MCF 10A (cell line): ENCODE results near the gene CACNG8. TPM values are rescaled to one million over a fixed set of nuclear protein-coding genes. Genes with fewer than 3 reads are reported as not detected.

ENCODE experiments used
- BruUV-seq: library from RNA; stranded (reverse); fragments of 400-500 nt; replicated peaks from 2 replicates; lab custom pipeline; 2021; lab: Mats Ljungman, UMichigan
- CTCF ChIA-PET: fragments of 300-600 bp; sonication (Branson Sonifier 250); formaldehyde crosslinking; extraction: SDS; loops from one replicate; lab custom pipeline; 2021; ENCODE audit warnings: antibody characterized with exemption, inconsistent platforms; lab: Yijun Ruan, JAX
- POLR2A ChIA-PET: fragments of 300-600, 350-650 bp; sonication (Branson Sonifier 250); formaldehyde crosslinking; extraction: SDS; loops from one replicate; lab custom pipeline; 2020; ENCODE audit warnings: antibody characterized with exemption, inconsistent platforms; lab: Yijun Ruan, JAX
- DNase-seq: peaks from one replicate; pipeline ENCODE4 v3.0.0-alpha.2; 2018; ENCODE audit not compliant: unreplicated experiment
- H3K27ac Mint-ChIP-seq: one replicate; pipeline ENCODE4 v1.8.0; 2022; ENCODE audit warnings: mild to moderate bottlenecking, low read depth, mixed read lengths; ENCODE audit not compliant: unreplicated experiment
- H3K27me3 Mint-ChIP-seq: one replicate; pipeline ENCODE4 v1.8.0; 2022; ENCODE audit warnings: mixed read lengths; ENCODE audit not compliant: insufficient read depth, unreplicated experiment
- H3K36me3 Mint-ChIP-seq: one replicate; pipeline ENCODE4 v1.8.0; 2022; ENCODE audit warnings: mild to moderate bottlenecking, moderate library complexity, mixed read lengths; ENCODE audit not compliant: insufficient read depth, unreplicated experiment
- H3K4me1 Mint-ChIP-seq: one replicate; pipeline ENCODE4 v1.8.0; 2022; ENCODE audit warnings: mixed read lengths; ENCODE audit not compliant: insufficient read depth, unreplicated experiment
- H3K4me3 Mint-ChIP-seq: one replicate; pipeline ENCODE4 v1.8.0; 2022; ENCODE audit warnings: mild to moderate bottlenecking, moderate library complexity, mixed read lengths; ENCODE audit not compliant: unreplicated experiment
- H3K9me3 Mint-ChIP-seq: one replicate; pipeline ENCODE4 v1.8.0; 2022; ENCODE audit warnings: mixed read lengths; ENCODE audit not compliant: unreplicated experiment
- intact Hi-C: fragments of 100-400 bp; cut with micrococcal nuclease; formaldehyde crosslinking; loops from 2 replicates; pipeline ENCODE4 v1.14.1; 2022
- total RNA-seq: library from RNA; stranded (reverse); gene quantifications from 2 replicates; pipeline ENCODE4 v1.2.3, GENCODE V29; 2022
- TF ChIP-seq, protein P1 (sequence below): fragments of 200-600 bp; IDR thresholded peaks from one replicate; pipeline ENCODE4 v1.8.0; 2022; ENCODE audit warnings: antibody characterized with exemption, mild to moderate bottlenecking; ENCODE audit not compliant: unreplicated experiment

CACNG8 gene
- total RNA-seq, 1 experiment from 2014 or later: 0.16 TPM

GRCh38 chr19:53993448-53993847 lies 30.7 kb downstream of the CACNG8 start:
- BruUV-seq: no TSS peak
- TF ChIP-seq, protein P1, sequence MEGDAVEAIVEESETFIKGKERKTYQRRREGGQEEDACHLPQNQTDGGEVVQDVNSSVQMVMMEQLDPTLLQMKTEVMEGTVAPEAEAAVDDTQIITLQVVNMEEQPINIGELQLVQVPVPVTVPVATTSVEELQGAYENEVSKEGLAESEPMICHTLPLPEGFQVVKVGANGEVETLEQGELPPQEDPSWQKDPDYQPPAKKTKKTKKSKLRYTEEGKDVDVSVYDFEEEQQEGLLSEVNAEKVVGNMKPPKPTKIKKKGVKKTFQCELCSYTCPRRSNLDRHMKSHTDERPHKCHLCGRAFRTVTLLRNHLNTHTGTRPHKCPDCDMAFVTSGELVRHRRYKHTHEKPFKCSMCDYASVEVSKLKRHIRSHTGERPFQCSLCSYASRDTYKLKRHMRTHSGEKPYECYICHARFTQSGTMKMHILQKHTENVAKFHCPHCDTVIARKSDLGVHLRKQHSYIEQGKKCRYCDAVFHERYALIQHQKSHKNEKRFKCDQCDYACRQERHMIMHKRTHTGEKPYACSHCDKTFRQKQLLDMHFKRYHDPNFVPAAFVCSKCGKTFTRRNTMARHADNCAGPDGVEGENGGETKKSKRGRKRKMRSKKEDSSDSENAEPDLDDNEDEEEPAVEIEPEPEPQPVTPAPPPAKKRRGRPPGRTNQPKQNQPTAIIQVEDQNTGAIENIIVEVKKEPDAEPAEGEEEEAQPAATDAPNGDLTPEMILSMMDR: no peak

GRCh38 chr19:53994811-53995210 lies 32.1 kb downstream of the CACNG8 start:
- BruUV-seq: no TSS peak
- H3K27ac Mint-ChIP-seq: no peak overlapping the region
- H3K9me3 Mint-ChIP-seq: no peaks in the 10 kb centered on the region
- peaks cover 45% of the 10 kb centered on the region for H3K27me3 Mint-ChIP-seq
- H3K4me3 Mint-ChIP-seq: no peak overlapping the region
- DNase-seq: no peak
- intact Hi-C loops: no loop called here
- TF ChIP-seq, protein P1: no peak
- H3K36me3 Mint-ChIP-seq: no peaks in the 10 kb centered on the region
- ChIA-PET POLR2A (interaction anchor here (0.9 kb wide), 1 partner anchor 14 kb away, joined by 4 read pairs; no protein-coding TSS in a partner anchor), CTCF (interaction anchor here (0.6 to 1.5 kb wide), 3 partner anchors 29 to 1244 kb away, joined by 3 to 8 read pairs (median 3); no protein-coding TSS in a partner anchor)
- H3K4me1 Mint-ChIP-seq: no peaks in the 10 kb centered on the region

More at GRCh38 chr19:53993448-53993847, 30.7 kb downstream of the CACNG8 start:
- intact Hi-C loops: no loop called here
- Mint-ChIP-seq H3K4me1 (no peaks in the 10 kb centered on the region), H3K4me3 (no peak overlapping the region), H3K36me3 (no peaks in the 10 kb centered on the region), H3K9me3 (no peaks in the 10 kb centered on the region), H3K27me3 (peaks cover 34% of the 10 kb centered on the region), H3K27ac (no peak overlapping the region)
- ChIA-PET CTCF (interaction anchor here (0.6 to 1.5 kb wide), 4 partner anchors 26 to 153 kb away, joined by 3 to 8 read pairs (median 3); no protein-coding TSS in a partner anchor), POLR2A (no interaction called here)
- DNase-seq: no peak

DNA sequence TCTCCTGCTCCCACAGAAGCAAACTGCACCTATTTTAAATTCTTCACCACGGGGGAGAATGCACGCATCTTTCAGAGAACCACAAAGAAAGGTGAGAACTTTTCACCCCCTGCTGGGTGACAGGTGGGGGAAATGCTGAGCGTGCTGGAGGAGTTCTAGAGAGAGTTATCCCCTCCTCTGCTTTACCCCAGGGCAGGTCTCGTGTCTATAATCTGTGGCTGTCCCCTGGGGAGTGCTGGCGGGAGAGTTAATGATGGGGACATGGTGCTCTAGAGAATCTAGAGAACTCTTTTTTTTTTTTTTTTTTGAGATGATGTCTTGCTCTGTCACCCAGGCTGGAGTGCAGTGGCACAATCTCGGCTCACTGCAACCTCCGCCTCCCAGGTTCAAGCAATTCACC lies 35.5 kb downstream of the CACNG8 start:
- ChIA-PET CTCF (no interaction called here), POLR2A (no interaction called here)
- peaks cover 14% of the 10 kb centered on the region for H3K4me1 Mint-ChIP-seq
- intact Hi-C loops: no loop called here
- peaks cover 70% of the 10 kb centered on the region for H3K27me3 Mint-ChIP-seq
- DNase-seq: no peak
- H3K27ac Mint-ChIP-seq: no peak overlapping the region
- H3K36me3 Mint-ChIP-seq: peaks cover 7% of the 10 kb centered on the region
- no TSS peak for BruUV-seq
- TF ChIP-seq, protein P1: no peak
- H3K9me3 Mint-ChIP-seq: no peaks in the 10 kb centered on the region
- no peak overlapping the region for H3K4me3 Mint-ChIP-seq

GRCh38 chr19:53999694-54000093 lies 37.0 kb downstream of the CACNG8 start:
- no peak for DNase-seq
- no peaks in the 10 kb centered on the region for H3K9me3 Mint-ChIP-seq
- peaks cover 7% of the 10 kb centered on the region for H3K36me3 Mint-ChIP-seq
- H3K27me3 Mint-ChIP-seq: peaks cover 60% of the 10 kb centered on the region
- H3K4me1 Mint-ChIP-seq: peaks cover 14% of the 10 kb centered on the region
- ChIA-PET CTCF (interaction anchor here (1.5 kb wide), 1 partner anchor 24 kb away, joined by 4 read pairs; no protein-coding TSS in a partner anchor), POLR2A (no interaction called here)
- no TSS peak for BruUV-seq
- H3K27ac Mint-ChIP-seq: no peak overlapping the region
- no peak overlapping the region for H3K4me3 Mint-ChIP-seq
- intact Hi-C loops: no loop called here
- TF ChIP-seq, protein P1: no peak
